ENCODE data around the gene CREM. TPM values are rescaled to one million over a fixed set of nuclear protein-coding genes. Genes with fewer than 3 reads are reported as not detected.

Gene CREM
- total RNA-seq, 1 donor = 16.6 TPM

DNA sequence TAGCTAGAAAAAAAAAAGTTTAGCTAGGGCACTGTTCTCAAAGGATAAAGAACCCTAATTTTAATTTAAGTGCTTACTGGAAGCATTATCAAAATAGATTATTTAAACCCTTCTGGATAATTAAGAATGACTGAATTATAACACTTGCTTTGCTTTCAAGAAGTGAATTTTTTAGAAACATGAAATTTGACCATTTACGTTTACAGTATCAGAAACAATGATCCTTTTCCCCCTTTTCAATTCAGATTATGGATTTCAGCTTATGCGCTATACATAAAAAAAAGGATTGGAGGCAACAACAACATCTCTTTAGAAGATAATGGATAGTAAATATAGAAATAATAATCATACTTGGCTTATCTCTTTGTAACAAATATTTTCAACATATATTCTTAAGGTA lies 39.2 kb downstream of the CREM start:
- Histone ChIP-seq H3K4me2 (ENCODE audit: insufficient read depth, low read length) (no peak overlapping the region), H3K36me3 (ENCODE audit: insufficient read depth, low read length) (no peaks in the 10 kb centered on the region)

DNA sequence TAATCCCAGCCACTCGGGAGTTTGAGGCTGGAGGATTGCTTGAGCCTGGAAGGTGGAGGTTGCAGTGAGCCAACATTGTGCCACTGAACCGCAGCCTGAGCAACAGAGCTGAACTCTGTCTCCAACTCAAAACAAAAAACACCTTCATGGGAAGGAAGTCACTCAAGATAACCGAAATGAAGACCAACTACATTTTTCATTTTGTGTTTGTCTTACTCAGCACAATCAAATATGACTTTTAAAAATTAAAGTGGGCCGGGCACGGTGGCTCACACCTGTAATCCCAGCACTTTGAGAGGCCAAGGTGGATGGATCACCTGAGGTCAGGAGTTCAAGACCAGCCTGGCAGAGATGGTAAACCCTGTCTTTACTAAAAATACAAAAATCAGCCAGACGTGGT lies 40.0 kb downstream of the CREM start:
- Histone ChIP-seq H3K9me3 (ENCODE audit: low read depth, low read length) (no peaks in the 10 kb centered on the region), H3K4me2 (ENCODE audit: insufficient read depth, low read length) (no peak overlapping the region), H3K27me3 (ENCODE audit: insufficient read depth, low read length) (no peaks in the 10 kb centered on the region), H2AFZ (ENCODE audit: low read length) (no peak overlapping the region), H3K27ac (ENCODE audit: low read depth, low read length) (no peak overlapping the region), H3K4me3 (ENCODE audit: insufficient read depth, low read length) (no peak overlapping the region), H4K20me1 (ENCODE audit: insufficient read depth, low read length) (no peaks in the 10 kb centered on the region), H3K79me2 (ENCODE audit: insufficient read depth, low read length) (no peaks in the 10 kb centered on the region), H3K36me3 (ENCODE audit: insufficient read depth, low read length) (no peaks in the 10 kb centered on the region), H3K4me1 (ENCODE audit: insufficient read depth, low read length) (no peaks in the 10 kb centered on the region)
- TF ChIP-seq, protein P1, sequence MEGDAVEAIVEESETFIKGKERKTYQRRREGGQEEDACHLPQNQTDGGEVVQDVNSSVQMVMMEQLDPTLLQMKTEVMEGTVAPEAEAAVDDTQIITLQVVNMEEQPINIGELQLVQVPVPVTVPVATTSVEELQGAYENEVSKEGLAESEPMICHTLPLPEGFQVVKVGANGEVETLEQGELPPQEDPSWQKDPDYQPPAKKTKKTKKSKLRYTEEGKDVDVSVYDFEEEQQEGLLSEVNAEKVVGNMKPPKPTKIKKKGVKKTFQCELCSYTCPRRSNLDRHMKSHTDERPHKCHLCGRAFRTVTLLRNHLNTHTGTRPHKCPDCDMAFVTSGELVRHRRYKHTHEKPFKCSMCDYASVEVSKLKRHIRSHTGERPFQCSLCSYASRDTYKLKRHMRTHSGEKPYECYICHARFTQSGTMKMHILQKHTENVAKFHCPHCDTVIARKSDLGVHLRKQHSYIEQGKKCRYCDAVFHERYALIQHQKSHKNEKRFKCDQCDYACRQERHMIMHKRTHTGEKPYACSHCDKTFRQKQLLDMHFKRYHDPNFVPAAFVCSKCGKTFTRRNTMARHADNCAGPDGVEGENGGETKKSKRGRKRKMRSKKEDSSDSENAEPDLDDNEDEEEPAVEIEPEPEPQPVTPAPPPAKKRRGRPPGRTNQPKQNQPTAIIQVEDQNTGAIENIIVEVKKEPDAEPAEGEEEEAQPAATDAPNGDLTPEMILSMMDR (IDR thresholded peaks at IDR 0.05; ENCODE audit: extremely low read depth, low read depth, low read length) = no peak
- no peak for DNase-seq (ENCODE audit: insufficient read length, low spot score, missing footprints)

More for the DNA sequence above, 39.2 kb downstream of the CREM start:
- Histone ChIP-seq H3K79me2 (ENCODE audit: insufficient read depth, low read length) (no peaks in the 10 kb centered on the region), H3K27ac (ENCODE audit: low read depth, low read length) (no peak overlapping the region), H2AFZ (ENCODE audit: low read length) (no peak overlapping the region), H3K9me3 (ENCODE audit: low read depth, low read length) (no peaks in the 10 kb centered on the region), H3K27me3 (ENCODE audit: insufficient read depth, low read length) (no peaks in the 10 kb centered on the region), H3K4me3 (ENCODE audit: insufficient read depth, low read length) (no peak overlapping the region), H4K20me1 (ENCODE audit: insufficient read depth, low read length) (no peaks in the 10 kb centered on the region), H3K4me1 (ENCODE audit: insufficient read depth, low read length) (no peaks in the 10 kb centered on the region)
- TF ChIP-seq, protein P1 (IDR thresholded peaks at IDR 0.05; ENCODE audit: extremely low read depth, low read depth, low read length) = no peak
- no peak for DNase-seq (ENCODE audit: insufficient read length, low spot score, missing footprints)

DNA sequence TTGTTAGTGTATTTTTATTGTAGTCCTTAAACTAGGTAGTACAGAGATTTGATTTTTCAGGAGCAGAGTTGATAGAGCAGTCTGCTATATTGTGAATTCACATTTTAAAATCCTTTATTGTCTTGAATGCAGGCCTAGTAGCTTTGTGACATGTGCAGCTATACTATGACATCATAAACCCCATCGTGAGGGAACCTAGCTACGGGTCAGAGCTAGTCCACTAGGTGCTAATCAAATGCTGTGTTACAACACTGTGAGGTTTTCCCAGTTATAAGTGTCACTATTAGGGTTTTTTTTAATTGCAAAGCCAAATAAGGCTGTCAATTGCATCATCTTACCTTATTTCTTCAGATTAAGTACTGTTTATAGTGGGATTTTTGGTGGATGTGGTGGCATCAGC lies 40.7 kb downstream of the CREM start:
- Histone ChIP-seq H3K4me2 (ENCODE audit: insufficient read depth, low read length) (no peak overlapping the region), H3K27me3 (ENCODE audit: insufficient read depth, low read length) (no peaks in the 10 kb centered on the region), H4K20me1 (ENCODE audit: insufficient read depth, low read length) (no peaks in the 10 kb centered on the region), H3K9me3 (ENCODE audit: low read depth, low read length) (no peaks in the 10 kb centered on the region), H3K79me2 (ENCODE audit: insufficient read depth, low read length) (no peaks in the 10 kb centered on the region), H2AFZ (ENCODE audit: low read length) (no peak overlapping the region), H3K4me3 (ENCODE audit: insufficient read depth, low read length) (no peak overlapping the region), H3K4me1 (ENCODE audit: insufficient read depth, low read length) (peaks cover 3% of the 10 kb centered on the region), H3K27ac (ENCODE audit: low read depth, low read length) (no peak overlapping the region), H3K36me3 (ENCODE audit: insufficient read depth, low read length) (no peaks in the 10 kb centered on the region)
- no peak for DNase-seq (ENCODE audit: insufficient read length, low spot score, missing footprints)
- TF ChIP-seq, protein P1 (IDR thresholded peaks at IDR 0.05; ENCODE audit: extremely low read depth, low read depth, low read length) = no peak

DNA sequence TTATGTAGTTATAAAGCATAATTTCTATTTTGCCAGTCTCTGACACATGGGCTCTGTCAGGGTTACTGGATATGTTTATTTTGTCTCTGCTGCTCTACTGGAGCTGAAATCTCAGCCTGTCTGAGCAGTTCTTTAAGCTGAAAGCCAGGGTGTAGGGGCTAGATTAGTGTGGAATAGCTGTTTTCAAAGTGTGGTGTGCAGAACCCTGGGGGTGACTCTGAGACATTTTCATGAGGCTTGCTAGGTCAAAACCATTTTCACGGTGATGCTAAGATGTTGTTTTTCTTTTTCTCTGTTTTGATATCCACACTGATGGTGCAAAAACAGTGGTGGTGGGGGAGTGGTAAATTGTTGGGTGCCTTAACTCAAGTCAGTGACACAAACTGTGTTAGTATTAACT lies 45.5 kb downstream of the CREM start:
- no peak for DNase-seq (ENCODE audit: insufficient read length, low spot score, missing footprints)
- no peaks in the 10 kb centered on the region for H3K36me3 ChIP-seq (ENCODE audit: insufficient read depth, low read length)
- no peaks in the 10 kb centered on the region for H4K20me1 ChIP-seq (ENCODE audit: insufficient read depth, low read length)
- H3K4me2 ChIP-seq (ENCODE audit: insufficient read depth, low read length) = peak overlapping the region; percentile 46
- peak overlapping the region; percentile 39 for H3K27ac ChIP-seq (ENCODE audit: low read depth, low read length)
- peak overlapping the region; percentile 47 for H2AFZ ChIP-seq (ENCODE audit: low read length)
- TF ChIP-seq, protein P1 (IDR thresholded peaks at IDR 0.05; ENCODE audit: extremely low read depth, low read depth, low read length) = no peak
- H3K4me1 ChIP-seq (ENCODE audit: insufficient read depth, low read length) = peaks cover 12% of the 10 kb centered on the region
- H3K9me3 ChIP-seq (ENCODE audit: low read depth, low read length) = no peaks in the 10 kb centered on the region
- H3K79me2 ChIP-seq (ENCODE audit: insufficient read depth, low read length) = no peaks in the 10 kb centered on the region
- peak overlapping the region; percentile 1 for H3K4me3 ChIP-seq (ENCODE audit: insufficient read depth, low read length)
- no peaks in the 10 kb centered on the region for H3K27me3 ChIP-seq (ENCODE audit: insufficient read depth, low read length)
